MCF 10A (cell line): ENCODE measurements around the gene KBTBD4. TPM values are rescaled to one million over a fixed set of nuclear protein-coding genes. Genes with fewer than 3 reads are reported as not detected.

Source experiments
- BruUV-seq: library from RNA; stranded (reverse); fragments of 400-500 nt; replicated peaks from 2 replicates; lab custom pipeline; 2021; lab: Mats Ljungman, UMichigan
- CTCF ChIA-PET: fragments of 300-600 bp; sonication (Branson Sonifier 250); formaldehyde crosslinking; extraction: SDS; loops from one replicate; lab custom pipeline; 2021; ENCODE audit warnings: antibody characterized with exemption, inconsistent platforms; lab: Yijun Ruan, JAX
- POLR2A ChIA-PET: fragments of 300-600, 350-650 bp; sonication (Branson Sonifier 250); formaldehyde crosslinking; extraction: SDS; loops from one replicate; lab custom pipeline; 2020; ENCODE audit warnings: antibody characterized with exemption, inconsistent platforms; lab: Yijun Ruan, JAX
- DNase-seq: peaks from one replicate; pipeline ENCODE4 v3.0.0-alpha.2; 2018; ENCODE audit not compliant: unreplicated experiment
- H3K27ac Mint-ChIP-seq: one replicate; pipeline ENCODE4 v1.8.0; 2022; ENCODE audit warnings: mild to moderate bottlenecking, low read depth, mixed read lengths; ENCODE audit not compliant: unreplicated experiment
- H3K27me3 Mint-ChIP-seq: one replicate; pipeline ENCODE4 v1.8.0; 2022; ENCODE audit warnings: mixed read lengths; ENCODE audit not compliant: insufficient read depth, unreplicated experiment
- H3K36me3 Mint-ChIP-seq: one replicate; pipeline ENCODE4 v1.8.0; 2022; ENCODE audit warnings: mild to moderate bottlenecking, moderate library complexity, mixed read lengths; ENCODE audit not compliant: insufficient read depth, unreplicated experiment
- H3K4me1 Mint-ChIP-seq: one replicate; pipeline ENCODE4 v1.8.0; 2022; ENCODE audit warnings: mixed read lengths; ENCODE audit not compliant: insufficient read depth, unreplicated experiment
- H3K4me3 Mint-ChIP-seq: one replicate; pipeline ENCODE4 v1.8.0; 2022; ENCODE audit warnings: mild to moderate bottlenecking, moderate library complexity, mixed read lengths; ENCODE audit not compliant: unreplicated experiment
- H3K9me3 Mint-ChIP-seq: one replicate; pipeline ENCODE4 v1.8.0; 2022; ENCODE audit warnings: mixed read lengths; ENCODE audit not compliant: unreplicated experiment
- intact Hi-C: fragments of 100-400 bp; cut with micrococcal nuclease; formaldehyde crosslinking; loops from 2 replicates; pipeline ENCODE4 v1.14.1; 2022
- total RNA-seq: library from RNA; stranded (reverse); gene quantifications from 2 replicates; pipeline ENCODE4 v1.2.3, GENCODE V29; 2022
- TF ChIP-seq, protein P1 (sequence below): fragments of 200-600 bp; IDR thresholded peaks from one replicate; pipeline ENCODE4 v1.8.0; 2022; ENCODE audit warnings: antibody characterized with exemption, mild to moderate bottlenecking; ENCODE audit not compliant: unreplicated experiment

The KBTBD4 gene
- total RNA-seq, 1 experiment from 2014 or later, result 8.4 TPM

DNA sequence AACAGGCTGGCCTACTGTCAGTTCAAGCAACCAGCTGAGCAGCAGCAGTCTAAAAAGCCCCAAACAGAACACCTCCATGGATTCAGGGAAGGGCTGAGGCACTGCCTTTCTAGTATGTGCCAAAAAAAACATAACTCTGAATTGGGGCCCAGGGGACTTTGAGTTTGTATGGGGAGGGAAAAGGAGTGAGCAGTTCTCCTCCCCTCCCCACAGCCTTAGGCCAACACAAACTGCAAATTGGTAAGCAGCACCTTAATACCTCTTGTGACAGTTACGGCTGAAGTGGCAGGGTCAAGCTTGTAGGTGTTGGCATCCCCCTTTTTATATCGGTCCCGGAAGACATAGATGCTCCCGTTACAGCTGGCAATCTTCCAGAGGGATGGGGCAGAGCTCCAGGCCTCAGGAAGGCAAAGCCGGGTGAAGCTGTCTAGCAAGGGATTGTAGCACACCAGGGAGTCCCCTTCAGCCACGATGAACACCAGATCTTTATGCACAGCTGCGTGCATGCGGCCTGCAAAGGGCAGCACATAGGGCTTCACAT, 6.0 kb downstream of the KBTBD4 start:
- H3K4me3 Mint-ChIP-seq, result no peak overlapping the region
- no peak for DNase-seq
- H3K36me3 Mint-ChIP-seq, result peaks cover 43% of the 10 kb centered on the region
- peak overlapping the region; percentile 7 for H3K27ac Mint-ChIP-seq
- no peaks in the 10 kb centered on the region for H3K27me3 Mint-ChIP-seq
- no peaks in the 10 kb centered on the region for H3K9me3 Mint-ChIP-seq
- POLR2A ChIA-PET, result interaction anchor here (3.2 kb wide), 1 partner anchor 20 kb away, joined by 8 read pairs; the partner anchor contains the start of gene CELF1
- CTCF ChIA-PET, result interaction anchor here (0.5 kb wide), 1 partner anchor 74 kb away, joined by 3 read pairs; no protein-coding TSS in a partner anchor
- BruUV-seq, result no TSS peak
- TF ChIP-seq, protein P1, sequence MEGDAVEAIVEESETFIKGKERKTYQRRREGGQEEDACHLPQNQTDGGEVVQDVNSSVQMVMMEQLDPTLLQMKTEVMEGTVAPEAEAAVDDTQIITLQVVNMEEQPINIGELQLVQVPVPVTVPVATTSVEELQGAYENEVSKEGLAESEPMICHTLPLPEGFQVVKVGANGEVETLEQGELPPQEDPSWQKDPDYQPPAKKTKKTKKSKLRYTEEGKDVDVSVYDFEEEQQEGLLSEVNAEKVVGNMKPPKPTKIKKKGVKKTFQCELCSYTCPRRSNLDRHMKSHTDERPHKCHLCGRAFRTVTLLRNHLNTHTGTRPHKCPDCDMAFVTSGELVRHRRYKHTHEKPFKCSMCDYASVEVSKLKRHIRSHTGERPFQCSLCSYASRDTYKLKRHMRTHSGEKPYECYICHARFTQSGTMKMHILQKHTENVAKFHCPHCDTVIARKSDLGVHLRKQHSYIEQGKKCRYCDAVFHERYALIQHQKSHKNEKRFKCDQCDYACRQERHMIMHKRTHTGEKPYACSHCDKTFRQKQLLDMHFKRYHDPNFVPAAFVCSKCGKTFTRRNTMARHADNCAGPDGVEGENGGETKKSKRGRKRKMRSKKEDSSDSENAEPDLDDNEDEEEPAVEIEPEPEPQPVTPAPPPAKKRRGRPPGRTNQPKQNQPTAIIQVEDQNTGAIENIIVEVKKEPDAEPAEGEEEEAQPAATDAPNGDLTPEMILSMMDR, result no peak
- peaks cover 17% of the 10 kb centered on the region for H3K4me1 Mint-ChIP-seq
- intact Hi-C loops, result no loop called here

DNA sequence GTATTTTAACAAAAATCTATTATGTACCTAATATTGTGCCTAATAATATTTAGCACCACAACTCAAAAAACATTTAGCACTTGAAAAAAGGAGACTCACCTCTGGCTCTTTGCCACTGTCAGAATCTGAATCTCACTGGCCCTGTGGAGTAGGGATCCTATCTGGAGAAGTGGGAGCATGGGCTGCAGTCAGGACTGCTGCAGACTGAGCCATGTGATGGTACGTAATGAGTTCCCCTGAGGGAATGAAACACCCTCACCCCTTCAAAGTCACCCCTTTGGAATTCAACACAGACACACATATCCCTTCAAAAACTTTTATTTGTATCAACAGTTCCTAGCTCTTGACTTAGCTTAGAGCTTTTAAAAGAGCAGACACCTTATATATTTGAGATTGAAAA, 6.9 kb downstream of the KBTBD4 start:
- Mint-ChIP-seq H3K4me1 (peaks cover 15% of the 10 kb centered on the region), H3K27me3 (no peaks in the 10 kb centered on the region), H3K36me3 (peaks cover 36% of the 10 kb centered on the region), H3K27ac (no peak overlapping the region), H3K4me3 (no peak overlapping the region), H3K9me3 (no peaks in the 10 kb centered on the region)
- ChIA-PET POLR2A (interaction anchor here (3.2 kb wide), 1 partner anchor 19 kb away, joined by 8 read pairs; the partner anchor contains the start of gene CELF1), CTCF (interaction anchor here (0.5 kb wide), 1 partner anchor 73 kb away, joined by 3 read pairs; no protein-coding TSS in a partner anchor)
- intact Hi-C loops, result no loop called here
- no peak for DNase-seq
- BruUV-seq, result no TSS peak
- TF ChIP-seq, protein P1, result no peak

DNA sequence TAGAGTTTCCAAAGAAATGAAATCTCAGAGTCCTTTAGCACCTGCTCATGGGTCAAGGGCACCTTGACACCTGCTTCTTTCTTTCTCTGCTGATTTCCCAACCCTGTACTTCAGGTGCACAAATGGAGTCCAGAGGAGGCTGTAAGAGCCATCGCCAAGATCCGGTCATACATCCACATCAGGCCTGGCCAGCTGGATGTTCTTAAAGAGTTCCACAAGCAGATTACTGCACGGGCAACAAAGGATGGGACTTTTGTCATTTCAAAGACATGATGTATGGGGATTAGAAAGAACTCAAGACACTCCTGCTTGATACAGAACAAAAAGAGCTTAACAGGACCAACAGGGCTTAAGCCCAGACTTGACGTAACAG, 7.4 kb downstream of the KBTBD4 start:
- CTCF ChIA-PET, result no interaction called here
- H3K4me3 Mint-ChIP-seq, result no peak overlapping the region
- TF ChIP-seq, protein P1, result no peak
- POLR2A ChIA-PET, result interaction anchor here (3.2 kb wide), 1 partner anchor 18 kb away, joined by 8 read pairs; the partner anchor contains the start of gene CELF1
- intact Hi-C loops, result no loop called here
- DNase-seq, result no peak
- no peaks in the 10 kb centered on the region for H3K27me3 Mint-ChIP-seq
- peaks cover 15% of the 10 kb centered on the region for H3K4me1 Mint-ChIP-seq
- no TSS peak for BruUV-seq
- H3K9me3 Mint-ChIP-seq, result no peaks in the 10 kb centered on the region
- H3K36me3 Mint-ChIP-seq, result peaks cover 30% of the 10 kb centered on the region
- no peak overlapping the region for H3K27ac Mint-ChIP-seq

DNA sequence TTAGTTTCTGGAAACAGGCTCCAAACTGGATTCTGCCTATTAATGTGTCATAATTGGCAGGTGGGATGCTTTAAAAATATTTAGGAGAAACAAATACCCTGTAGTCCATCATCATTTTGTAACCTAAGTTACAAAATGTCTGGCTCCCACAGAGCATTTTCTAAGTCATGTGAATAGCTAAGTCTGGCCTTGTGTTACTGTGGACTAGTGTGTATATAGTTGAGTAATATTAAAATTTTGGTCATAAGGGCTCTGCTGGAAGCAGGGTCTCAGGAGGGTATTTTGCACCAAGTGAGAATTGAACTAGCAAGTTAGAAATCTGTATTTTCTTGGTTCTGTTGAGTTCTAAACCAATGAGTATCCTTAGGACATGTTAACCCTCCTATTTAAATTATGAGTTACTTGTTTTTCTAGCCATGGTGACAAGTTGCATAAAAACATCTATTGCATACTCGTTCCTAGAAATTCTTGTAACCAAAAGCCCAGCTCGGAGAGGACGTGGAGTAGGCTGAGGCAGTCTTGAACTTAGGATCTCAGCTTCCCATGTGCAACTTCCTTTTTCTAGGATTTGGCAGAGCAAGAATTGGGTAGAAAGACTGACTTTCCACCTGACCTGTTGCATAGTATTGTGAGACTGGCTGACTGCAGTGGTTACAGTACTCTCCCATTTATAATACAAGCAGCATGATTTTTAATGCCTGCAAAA, 8.0 kb downstream of the KBTBD4 start:
- no TSS peak for BruUV-seq
- peaks cover 27% of the 10 kb centered on the region for H3K36me3 Mint-ChIP-seq
- ChIA-PET CTCF (no interaction called here), POLR2A (interaction anchor here (0.9 to 3.2 kb wide), 2 partner anchors 15 to 18 kb away, joined by 3 to 8 read pairs; partner anchors contain the start of gene CELF1)
- no peak overlapping the region for H3K4me3 Mint-ChIP-seq
- H3K27ac Mint-ChIP-seq, result no peak overlapping the region
- H3K4me1 Mint-ChIP-seq, result peaks cover 15% of the 10 kb centered on the region
- intact Hi-C loops, result no loop called here
- DNase-seq, result no peak
- H3K9me3 Mint-ChIP-seq, result no peaks in the 10 kb centered on the region
- TF ChIP-seq, protein P1, result no peak
- H3K27me3 Mint-ChIP-seq, result no peaks in the 10 kb centered on the region
